H1 (cell line): ENCODE measurements around the gene TEX11. TPM values are rescaled to one million over a fixed set of nuclear protein-coding genes. Genes with fewer than 3 reads are reported as not detected.

Experiments
- CTCF ChIA-PET: fragments of 300-600 bp; sonication (Branson Sonifier 250); formaldehyde crosslinking; loops from one replicate; lab custom pipeline; 2021; ENCODE audit not compliant: partially characterized antibody; lab: Charles Lee
- POLR2A ChIA-PET: fragments of 300-600 bp; sonication (Branson Sonifier 250); formaldehyde crosslinking; loops from one replicate; lab custom pipeline; 2021; ENCODE audit warnings: inconsistent platforms; ENCODE audit not compliant: partially characterized antibody; lab: Charles Lee
- DNase-seq, 2 experiments: peaks; one replicate each; pipeline versions ENCODE4 v3.0.0 to v3.0.0-alpha.2; 2010 to 2022; ENCODE audit warnings: low spot score in 2 of 2, low read depth in 1 of 2, mixed read lengths in 1 of 2
- FAIRE-seq: peaks from 2 replicates; lab custom pipeline; 2011; peaks lifted over from hg19 to GRCh38; lab: Jason Lieb, UNC
- H2AFZ ChIP-seq: 2 replicates; pipeline ENCODE4 v1.8.1; 2012; ENCODE audit warnings: low read length, inconsistent platforms
- H2AK5ac ChIP-seq: 2 replicates; pipeline ENCODE4 v1.6.1; 2013; ENCODE audit warnings: low read depth, low read length
- H2BK120ac ChIP-seq: replicated peaks from 2 replicates; pipeline ENCODE3; 2013; ENCODE audit warnings: low read depth, low read length, inconsistent platforms
- H2BK12ac ChIP-seq: 2 replicates; pipeline ENCODE4 v1.6.1; 2013; ENCODE audit warnings: low read depth, low read length
- H2BK15ac ChIP-seq: 2 replicates; pipeline ENCODE4 v1.6.1; 2013; ENCODE audit warnings: low read length
- H2BK20ac ChIP-seq: 2 replicates; pipeline ENCODE4 v1.6.1; 2013; ENCODE audit warnings: low read length
- H2BK5ac ChIP-seq: 2 replicates; pipeline ENCODE4 v1.6.1; 2013; ENCODE audit warnings: low read depth, low read length
- H3K14ac ChIP-seq: 2 replicates; pipeline ENCODE4 v1.6.1; 2013; ENCODE audit warnings: inconsistent platforms; ENCODE audit not compliant: insufficient read length
- H3K18ac ChIP-seq: 2 replicates; pipeline ENCODE4 v1.6.1; 2013; ENCODE audit warnings: low read length; ENCODE audit errors: extremely low read depth
- H3K23ac ChIP-seq: 2 replicates; pipeline ENCODE4 v1.6.1; 2013; ENCODE audit warnings: inconsistent platforms; ENCODE audit not compliant: insufficient read length
- H3K23me2 ChIP-seq: 2 replicates; pipeline ENCODE4 v1.6.1; 2013; ENCODE audit warnings: low read depth, low read length
- H3K27ac ChIP-seq: 2 replicates; pipeline ENCODE4 v1.6.1; 2011; ENCODE audit warnings: low read depth, low read length, inconsistent platforms
- H3K27me3 ChIP-seq, 4 experiments: replicated peaks in 1 of 4; 1 replicate in 1 of 4; 2 replicates in 3 of 4; pipeline versions ENCODE4 v1.6.1 to v1.8.1; 2011 to 2013; ENCODE audit warnings: low read length in 3 of 4, mild to moderate bottlenecking in 3 of 4, inconsistent platforms in 2 of 4, mixed read lengths in 2 of 4, moderate library complexity in 1 of 4; ENCODE audit not compliant: control insufficient read depth in 3 of 4, insufficient read depth in 3 of 4; ENCODE audit errors: extremely low read depth in 1 of 4
- H3K36me3 ChIP-seq, 4 experiments: 2 replicates each; pipeline versions ENCODE4 v1.6.1 to v1.8.1; 2011 to 2013; ENCODE audit warnings: mild to moderate bottlenecking in 4 of 4, low read length in 3 of 4, moderate library complexity in 2 of 4, control low read depth in 1 of 4, inconsistent platforms in 1 of 4; ENCODE audit not compliant: insufficient read depth in 4 of 4, control insufficient read depth in 2 of 4
- H3K4ac ChIP-seq: replicated peaks from 2 replicates; pipeline ENCODE3; 2013; ENCODE audit warnings: low read length, low read depth, mixed read lengths, inconsistent platforms; ENCODE audit not compliant: insufficient read length
- H3K4me1 ChIP-seq, 4 experiments: replicated peaks in 1 of 4; 1 replicate in 1 of 4; 2 replicates in 3 of 4; pipeline versions ENCODE4 v1.6.1 to v1.8.1; 2011 to 2013; ENCODE audit warnings: low read length in 3 of 4, inconsistent platforms in 2 of 4, mixed read lengths in 1 of 4; ENCODE audit not compliant: insufficient read depth in 4 of 4, control insufficient read depth in 3 of 4
- H3K4me2 ChIP-seq, 2 experiments: 2 replicates each; pipeline versions ENCODE4 v1.6.1 to v1.8.1; 2011 to 2013; ENCODE audit warnings: low read depth in 2 of 2, low read length in 2 of 2, control low read depth in 1 of 2, inconsistent platforms in 1 of 2, mild to moderate bottlenecking in 1 of 2; ENCODE audit not compliant: insufficient read depth in 1 of 2
- H3K4me3 ChIP-seq, 4 experiments: fragments of 200-600, 300-600 bp in 1 of 4; sonication (generic), shearing (Covaris generic), sonication (Bioruptor Twin) in 1 of 4; 2 replicates each; pipeline versions ENCODE4 v1.5.1 to v1.8.1; 2011 to 2016; ENCODE audit warnings: low read length in 4 of 4, low read depth in 3 of 4, control low read depth in 2 of 4, inconsistent platforms in 2 of 4, mild to moderate bottlenecking in 2 of 4, mixed read lengths in 1 of 4, moderate library complexity in 1 of 4; ENCODE audit not compliant: insufficient read depth in 2 of 4; ENCODE audit errors: extremely low read depth in 1 of 4
- H3K56ac ChIP-seq: replicated peaks from 2 replicates; pipeline ENCODE3; 2013; ENCODE audit warnings: low read depth, mild to moderate bottlenecking, mixed read lengths, low read length, inconsistent platforms; ENCODE audit not compliant: insufficient read length
- H3K79me1 ChIP-seq: 2 replicates; pipeline ENCODE4 v1.6.1; 2013; ENCODE audit warnings: low read depth, low read length, control low read depth
- H3K79me2 ChIP-seq, 2 experiments: 2 replicates each; pipeline versions ENCODE4 v1.6.1 to v1.8.1; 2012 to 2013; ENCODE audit warnings: low read length in 2 of 2, mild to moderate bottlenecking in 2 of 2, inconsistent platforms in 1 of 2; ENCODE audit not compliant: insufficient read depth in 2 of 2, control insufficient read depth in 1 of 2
- H3K9ac ChIP-seq, 4 experiments: replicated peaks in 1 of 4; 1 replicate in 1 of 4; 2 replicates in 3 of 4; pipeline versions ENCODE4 v1.6.1 to v1.8.1; 2011 to 2013; ENCODE audit warnings: low read depth in 3 of 4, low read length in 3 of 4, control low read depth in 2 of 4, mild to moderate bottlenecking in 2 of 4, moderate library complexity in 2 of 4, inconsistent platforms in 1 of 4; ENCODE audit errors: extremely low read depth in 1 of 4
- H3K9me3 ChIP-seq, 2 experiments: 2 replicates each; pipeline versions ENCODE4 v1.6.1 to v1.8.1; 2012 to 2013; ENCODE audit warnings: mild to moderate bottlenecking in 2 of 2, moderate library complexity in 2 of 2, control low read depth in 1 of 2, inconsistent platforms in 1 of 2, low read depth in 1 of 2, low read length in 1 of 2, mixed read lengths in 1 of 2; ENCODE audit not compliant: insufficient read depth in 2 of 2
- H4K20me1 ChIP-seq, 2 experiments: replicated peaks in 1 of 2; 2 replicates each; pipeline versions ENCODE3 to v1.8.1; 2011 to 2013; ENCODE audit warnings: inconsistent platforms in 2 of 2, low read length in 2 of 2, mild to moderate bottlenecking in 1 of 2; ENCODE audit not compliant: insufficient read depth in 2 of 2, control insufficient read depth in 1 of 2
- H4K5ac ChIP-seq: 2 replicates; pipeline ENCODE4 v1.6.1; 2013; ENCODE audit warnings: low read length, low read depth, mixed read lengths, inconsistent platforms; ENCODE audit not compliant: insufficient read length
- H4K8ac ChIP-seq: 2 replicates; pipeline ENCODE4 v1.8.0; 2013; ENCODE audit warnings: mild to moderate bottlenecking, moderate library complexity, low read length, inconsistent platforms; ENCODE audit not compliant: insufficient read depth; ENCODE audit errors: extremely low read depth
- H4K91ac ChIP-seq: replicated peaks from 2 replicates; pipeline ENCODE3; 2013; ENCODE audit warnings: low read length, mixed read lengths, inconsistent platforms; ENCODE audit not compliant: insufficient read length
- EZH2 ChIP-seq: fragments of 200-600 bp; sonication (generic); IDR thresholded peaks from 2 replicates; pipeline ENCODE4 v1.7.1; 2012; ENCODE audit warnings: low read depth, mild to moderate bottlenecking, moderate library complexity, low read length, inconsistent platforms; ENCODE audit not compliant: severe bottlenecking
- GABPA ChIP-seq: IDR thresholded peaks from 2 replicates; pipeline ENCODE4 v1.6.1; 2011; ENCODE audit warnings: mild to moderate bottlenecking, low read length, moderate library complexity, borderline replicate concordance; ENCODE audit not compliant: insufficient read depth
- NANOG ChIP-seq: IDR thresholded peaks from 2 replicates; pipeline ENCODE4 v1.6.1; 2011; ENCODE audit warnings: low read length, low read depth, mild to moderate bottlenecking, inconsistent platforms; ENCODE audit not compliant: insufficient read depth, poor library complexity, severe bottlenecking
- TBP ChIP-seq: IDR thresholded peaks from 2 replicates; pipeline ENCODE4 v1.6.1; 2011; ENCODE audit warnings: low read depth, low read length, improper control_type of control experiment
- WGBS, 2 experiments: shearing (Covaris generic) in 1 of 2; methylation state at CpG; one replicate each; pipeline versions ENCODE4 v1.1.6 to v1.1.7; 2013 to 2015; ENCODE audit warnings: low lambda C conversion rate in 2 of 2, mixed read lengths in 2 of 2, inconsistent platforms in 1 of 2, low coverage in 1 of 2, missing lambda C conversion rate in 1 of 2; ENCODE audit not compliant: insufficient replicate concordance in 2 of 2, insufficient coverage in 1 of 2, insufficient read length in 1 of 2; ENCODE audit errors: extremely low coverage in 1 of 2, missing lambda C conversion rate in 1 of 2; 5-methylcytosine and 5-hydroxymethylcytosine counted together
- polyA plus RNA-seq, 7 experiments: library from polyadenylated mRNA; depleted of rRNA in 3 of 7; stranded (reverse) in 5 of 7; unstranded in 2 of 7; fragments of >200 nt in 5 of 7; fragments of 200-250 nt in 2 of 7; gene quantifications; 1 replicate in 5 of 7; 2 replicates in 1 of 7; 4 replicates in 1 of 7; pipeline versions ENCODE4 v1.2.1 to v1.2.3, GENCODE V29; 2011 to 2013; ENCODE audit warnings: missing spikeins in 2 of 7, mixed read lengths in 2 of 7
- total RNA-seq: library from RNA; stranded (reverse); fragmentation: NEBNext Ultra II Directional; extraction: Animal tissue kit (Norgen Biotek cat#: 25700); gene quantifications from 2 replicates; pipeline ENCODE4 v1.2.1, GENCODE V29; 2021

The TEX11 gene
- total and polyA plus RNA-seq, 2 of the 8 experiments (the other 6 are each of a cell fraction or from before 2014, with no cell fraction given) = 0.11 to 0.74 TPM

DNA sequence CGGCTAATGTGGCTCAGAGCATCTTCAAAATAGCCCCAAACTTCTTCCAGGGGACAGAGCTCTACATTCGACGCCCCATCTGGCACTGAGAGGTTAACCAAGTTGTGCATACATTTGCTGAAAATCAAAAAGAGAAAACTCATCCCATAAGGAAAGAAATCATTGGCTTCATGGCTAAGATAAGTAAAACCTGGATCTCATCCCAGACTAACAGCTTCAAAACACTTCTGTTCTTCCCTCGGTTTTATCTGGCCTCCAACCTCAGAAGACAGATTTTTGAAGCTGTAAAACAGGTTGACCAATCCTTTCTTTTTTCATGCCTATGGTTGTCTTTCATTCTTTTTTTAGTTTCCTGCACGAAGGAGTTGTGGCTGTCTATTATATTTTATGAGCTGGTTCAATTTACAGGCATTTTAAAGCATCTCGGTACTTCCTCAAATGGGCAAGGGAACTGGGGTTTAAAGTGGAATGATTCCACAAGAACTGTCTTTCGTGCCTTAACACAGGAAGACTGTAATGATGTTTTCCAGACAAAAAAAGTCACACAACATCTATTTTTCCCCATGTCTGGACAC, 356.3 kb downstream of the TEX11 start:
- Histone ChIP-seq H3K79me2 (no peaks in the 10 kb centered on the region), H2BK20ac (no peak overlapping the region), H2AK5ac (no peak overlapping the region), H2BK120ac (no peak overlapping the region), H2BK5ac (no peak overlapping the region), H4K91ac (no peak overlapping the region), H3K27ac (no peak overlapping the region), H4K5ac (no peak overlapping the region), H4K20me1 (no peaks in the 10 kb centered on the region), H3K4me1 (no peaks in the 10 kb centered on the region), H3K4ac (no peak overlapping the region), H3K4me3 (no peak overlapping the region), H2AFZ (no peak overlapping the region), H3K14ac (no peak overlapping the region), H3K56ac (no peak overlapping the region), H3K18ac (no peak overlapping the region), H2BK12ac (no peak overlapping the region), H3K9me3 (no peaks in the 10 kb centered on the region), H3K4me2 (no peak overlapping the region), H3K23me2 (no peaks in the 10 kb centered on the region), H2BK15ac (no peak overlapping the region), H3K36me3 (no peaks in the 10 kb centered on the region), H3K27me3 (no peaks in the 10 kb centered on the region), H3K23ac (no peak overlapping the region), H3K9ac (no peak overlapping the region), H3K79me1 (no peaks in the 10 kb centered on the region), H4K8ac (no peak overlapping the region)
- POLR2A ChIA-PET = no interaction called here
- FAIRE-seq (no peak), DNase-seq (no peak)
- CTCF ChIA-PET = interaction anchor here (1.1 kb wide), 1 partner anchor 26 kb away, joined by 3 read pairs; no protein-coding TSS in a partner anchor
- WGBS, 2 experiments = 90% methylated on average over 7 of the region's 7 CpGs; no CpG with 5 or more reads in 1 of the 2 experiments
- TF ChIP-seq GABPA (no peak), NANOG (no peak), EZH2 (no peak), TBP (no peak)
